Measurements from ENCODE around the gene SLC25A45.
"Not testable (repeated sequence)": the region's sequence is repeated elsewhere in the genome, so short reads cannot be mapped to it uniquely, and the experiment has no call there.

SLC25A45 gene

DNA sequence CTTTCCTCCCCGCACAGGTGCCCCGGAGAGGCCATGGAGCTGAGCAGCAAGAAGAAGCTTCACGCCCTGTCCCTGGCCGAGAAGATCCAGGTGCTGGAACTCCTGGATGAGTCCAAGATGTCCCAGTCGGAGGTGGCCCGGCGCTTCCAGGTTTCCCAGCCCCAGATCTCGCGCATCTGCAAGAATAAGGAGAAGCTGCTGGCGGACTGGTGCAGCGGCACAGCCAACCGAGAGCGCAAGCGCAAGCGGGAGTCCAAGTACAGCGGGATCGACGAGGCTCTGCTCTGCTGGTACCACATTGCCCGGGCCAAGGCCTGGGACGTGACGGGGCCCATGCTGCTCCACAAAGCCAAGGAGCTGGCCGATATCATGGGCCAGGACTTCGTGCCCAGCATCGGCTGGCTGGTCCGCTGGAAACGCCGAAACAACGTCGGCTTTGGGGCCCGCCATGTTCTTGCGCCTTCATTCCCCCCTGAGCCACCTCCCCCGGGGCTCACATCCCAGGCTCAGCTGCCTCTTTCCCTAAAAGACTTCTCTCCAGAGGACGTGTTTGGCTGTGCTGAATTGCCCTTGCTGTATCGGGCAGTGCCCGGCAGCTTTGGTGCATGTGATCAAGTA is 26.6 kb downstream of the SLC25A45 start:
- DNase-seq, result no peak

DNA sequence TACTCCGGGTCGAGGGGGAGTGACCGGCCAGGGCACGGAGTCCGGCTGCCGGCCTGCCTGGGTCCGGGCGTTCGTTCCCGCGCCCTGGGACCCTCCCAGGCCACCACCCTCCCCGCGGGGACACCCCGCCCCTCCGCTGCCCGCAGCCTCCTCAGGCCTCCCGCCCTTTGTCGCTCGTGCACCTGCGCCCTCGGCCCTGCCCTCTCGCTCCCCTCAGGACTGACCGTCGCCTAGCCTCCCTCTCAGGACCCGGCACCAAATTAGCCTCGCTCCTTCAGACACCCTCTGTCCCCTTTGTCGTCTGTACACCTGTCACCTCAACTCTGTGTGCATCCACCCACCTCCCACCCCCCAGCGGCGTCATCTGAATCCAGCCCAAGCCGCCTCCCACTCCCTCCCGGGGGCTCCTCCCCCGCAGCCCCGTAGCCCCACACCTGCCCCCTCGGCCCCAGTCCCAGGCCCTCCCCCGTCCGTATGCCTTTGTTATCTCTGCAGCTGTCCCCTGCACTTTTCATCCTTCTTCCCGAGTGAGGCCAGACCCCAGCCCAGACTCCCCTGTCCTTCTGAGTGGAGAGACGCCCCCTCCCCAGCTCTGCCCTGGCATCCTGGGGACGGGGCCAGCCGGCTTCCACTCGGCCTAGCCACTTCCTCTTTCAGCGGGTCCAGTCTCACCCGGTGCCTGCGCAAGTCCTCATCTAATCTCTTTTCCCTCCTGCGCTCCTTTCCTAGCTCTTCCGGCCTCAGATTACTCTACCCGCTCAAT is 27.3 kb downstream of the SLC25A45 start:
- peak; percentile 48 for DNase-seq

DNA sequence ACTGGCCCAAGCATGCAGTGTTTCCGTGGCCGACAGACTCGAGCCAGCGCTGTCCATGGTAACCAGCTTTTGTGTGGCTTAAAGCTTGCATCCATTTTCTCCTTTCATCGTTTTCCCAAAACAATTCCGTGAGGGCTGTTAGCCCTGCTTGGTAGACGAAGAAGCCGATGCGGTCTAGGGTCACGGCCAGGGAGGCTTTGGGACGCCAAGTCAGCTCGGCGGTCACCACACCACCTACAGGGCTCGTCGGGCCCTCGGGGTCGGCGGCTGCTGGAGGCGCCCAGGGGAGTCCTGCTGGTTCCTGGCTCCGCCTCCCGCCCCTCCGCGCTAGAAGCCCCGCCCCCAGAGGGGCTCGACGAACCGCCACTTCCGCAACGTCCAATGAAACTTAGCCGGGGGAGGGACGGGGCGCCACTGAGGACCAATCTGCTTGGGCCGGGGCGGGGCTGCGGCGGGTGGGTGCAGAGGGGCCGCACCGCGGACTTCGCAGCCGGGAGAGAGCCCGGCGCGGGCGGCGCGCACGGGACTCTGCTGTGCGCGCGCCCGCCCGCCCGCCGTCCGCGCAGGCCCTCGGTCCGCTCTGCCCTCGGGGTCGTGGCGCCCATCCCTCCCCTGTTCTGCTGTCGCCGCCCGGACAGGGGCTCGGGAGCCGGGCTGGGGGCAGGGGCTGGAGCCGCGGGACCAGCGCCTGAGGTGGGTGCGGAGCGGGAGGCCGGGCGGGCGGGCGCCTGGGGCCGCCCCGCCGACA is 28.0 kb downstream of the SLC25A45 start, which contains the start of gene TIGD3:
TIGD3 (plus strand) TSS at position 487 of the 748 bp plus-strand sequence. CDS start 1,058 bp downstream, outside the sequence.
- DNase-seq, result peak; percentile 93

DNA sequence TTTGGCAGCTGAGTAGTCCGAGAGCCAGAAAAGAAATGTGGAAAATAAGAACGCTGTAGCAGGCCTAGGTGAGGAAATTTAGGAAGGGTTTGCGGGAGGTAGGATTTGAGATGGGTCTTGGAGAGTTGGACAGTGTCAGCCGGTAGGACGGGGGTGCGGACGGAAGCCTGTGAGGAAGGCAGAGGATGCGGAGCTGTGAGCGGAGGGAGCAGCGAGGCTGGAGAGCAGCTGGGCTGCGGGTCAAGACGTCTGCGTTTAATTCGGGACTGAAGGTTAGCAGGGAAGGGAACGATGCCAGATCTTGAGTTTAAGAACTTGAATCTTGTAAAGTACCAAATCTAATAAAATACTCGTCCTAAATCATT is 28.6 kb downstream of the SLC25A45 start:
- no peak for DNase-seq

DNA sequence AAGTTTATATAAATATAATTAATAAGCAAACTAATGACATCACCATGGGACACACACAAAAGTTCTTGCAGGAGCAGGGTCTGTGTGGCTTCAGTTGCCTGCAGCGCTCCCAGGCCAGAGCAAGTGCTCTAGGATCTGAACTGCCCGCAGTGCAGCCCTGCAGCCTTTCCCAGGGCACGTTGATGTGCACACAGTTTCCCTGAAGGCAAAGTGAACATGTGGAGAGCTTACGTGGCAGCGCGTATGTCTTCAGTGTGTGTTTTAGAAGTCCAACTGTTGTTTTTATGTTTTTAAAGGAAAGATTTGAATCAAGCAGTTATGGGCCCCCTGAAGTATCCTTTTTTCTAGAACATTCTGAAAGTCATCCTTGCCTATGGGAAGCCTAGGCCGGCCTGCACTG is 29.1 kb downstream of the SLC25A45 start:
- no peak for DNase-seq

DNA sequence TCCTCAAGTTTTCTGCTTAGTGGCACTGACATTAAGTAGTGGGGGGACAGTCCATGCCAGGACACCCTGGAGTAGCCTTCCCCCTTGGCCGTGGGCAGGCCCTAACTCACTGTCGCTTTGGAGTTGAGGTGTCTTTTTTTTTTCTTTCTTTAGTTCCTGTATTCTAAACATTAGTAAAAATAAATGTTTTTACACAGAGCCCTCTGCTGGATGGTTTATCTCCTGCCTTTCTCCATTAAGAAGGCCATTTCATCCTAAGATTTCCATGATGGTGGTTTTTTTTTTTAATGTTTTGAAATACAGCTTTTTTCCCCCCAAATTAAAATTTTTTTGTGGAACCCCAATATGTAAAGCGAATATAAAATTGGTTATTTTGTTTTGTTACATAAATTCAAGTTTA is 29.7 kb downstream of the SLC25A45 start:
- DNase-seq, result no peak

DNA sequence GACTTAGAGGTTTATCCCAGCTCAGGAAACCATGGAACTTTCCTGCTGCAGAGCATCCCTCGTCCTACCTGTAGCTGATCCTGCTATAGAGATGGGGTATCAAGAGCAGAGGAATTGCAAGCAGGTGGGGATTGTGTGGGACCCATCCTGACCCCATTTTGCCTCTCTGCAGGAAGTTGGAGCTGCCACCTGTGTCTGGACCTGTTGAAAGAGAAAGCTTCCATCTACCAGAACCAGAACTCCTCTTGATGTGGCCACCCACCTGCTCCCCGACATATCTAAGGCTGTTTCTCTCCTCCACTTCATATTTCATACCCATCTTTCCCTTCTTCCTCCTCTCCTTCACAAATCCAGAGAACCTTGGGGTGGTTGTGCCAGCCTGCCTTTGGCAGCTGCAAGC is 30.9 kb downstream of the SLC25A45 start:
- DNase-seq, result no peak

DNA sequence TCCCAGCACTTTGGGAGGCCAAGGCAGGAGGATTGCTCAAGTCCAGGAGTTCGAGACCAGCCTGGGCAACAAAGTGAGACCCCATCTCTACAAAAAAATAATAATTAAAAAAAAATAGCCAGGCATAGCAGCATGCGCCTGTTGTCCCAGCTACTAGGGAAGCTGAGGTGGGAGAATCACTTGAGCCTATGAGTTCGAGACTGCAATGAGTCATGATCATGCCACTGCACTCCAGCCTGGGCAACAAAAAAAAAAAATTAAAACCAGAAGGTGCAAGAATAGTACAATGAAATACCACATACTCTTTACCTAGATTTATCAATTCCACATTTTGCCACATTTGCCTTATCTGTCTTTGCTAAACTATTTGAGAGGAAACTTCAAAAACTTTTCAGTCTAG is 40.6 kb downstream of the SLC25A45 start:
- no peak for DNase-seq

DNA sequence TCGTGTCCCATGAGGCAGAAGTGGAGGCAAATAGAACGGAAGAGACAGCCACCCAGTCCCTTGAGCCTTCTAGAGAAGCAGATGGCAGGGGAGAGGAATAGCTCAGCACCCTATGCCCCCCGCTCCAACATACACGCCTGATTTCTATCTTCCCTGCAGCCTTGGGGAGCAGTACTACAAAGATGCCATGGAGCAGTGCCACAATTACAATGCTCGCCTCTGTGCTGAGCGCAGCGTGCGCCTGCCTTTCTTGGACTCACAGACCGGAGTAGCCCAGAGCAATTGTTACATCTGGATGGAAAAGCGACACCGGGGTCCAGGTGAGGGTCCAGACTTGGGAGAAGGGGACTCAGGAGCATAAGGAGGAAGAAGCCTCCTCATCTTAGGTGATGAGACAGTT is 42.2 kb downstream of the SLC25A45 start:
- DNase-seq, result no peak

DNA sequence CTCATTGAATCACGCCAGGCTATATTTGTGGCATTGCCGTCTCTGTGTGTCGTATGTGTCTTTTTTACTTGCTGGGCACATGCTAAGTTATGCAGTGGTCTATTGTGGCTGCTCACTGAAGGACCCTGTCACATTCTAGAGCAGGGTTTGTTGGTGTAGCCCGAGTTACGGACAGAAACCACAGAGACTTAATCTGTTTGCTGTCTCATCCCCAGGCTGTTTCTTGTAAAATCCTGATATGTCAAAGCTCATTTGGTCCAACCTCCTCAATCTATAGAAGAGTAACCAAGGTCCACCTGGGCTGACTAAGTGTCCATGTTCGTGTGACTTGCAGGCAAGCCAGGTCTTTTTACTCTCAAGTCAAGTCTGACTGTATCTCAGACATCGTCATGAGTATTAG is 43.8 kb downstream of the SLC25A45 start:
- no peak for DNase-seq

DNA sequence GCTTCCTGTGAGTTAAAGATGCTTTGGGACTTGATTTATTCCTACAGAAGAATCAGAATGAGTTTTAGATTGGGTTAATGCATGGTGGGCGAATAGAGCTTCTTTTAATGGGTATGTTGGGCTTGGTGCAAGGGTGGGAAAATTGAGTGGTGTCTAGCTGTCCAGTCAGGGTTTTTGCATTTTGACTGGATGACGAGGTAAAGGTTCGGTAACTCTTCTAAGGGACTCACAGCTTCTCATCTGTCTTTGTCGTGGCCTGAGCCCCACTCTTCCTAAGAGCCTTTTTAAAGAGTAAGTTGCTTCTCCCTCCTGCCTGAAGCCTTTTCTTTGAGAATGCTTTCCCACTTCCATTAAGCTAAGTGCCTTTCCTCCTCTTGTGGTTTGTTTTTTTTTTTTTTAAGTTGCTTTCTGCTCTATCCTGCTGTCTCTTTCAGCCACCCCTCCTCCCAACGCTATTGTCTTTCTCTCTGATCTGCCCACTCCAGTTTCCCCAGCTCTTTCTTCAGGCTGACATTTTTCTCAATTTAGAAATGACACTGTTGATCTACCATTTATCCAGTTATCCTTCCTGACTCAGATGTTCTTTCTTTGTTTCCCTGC is 47.6 kb downstream of the SLC25A45 start:
- DNase-seq, result no peak

DNA sequence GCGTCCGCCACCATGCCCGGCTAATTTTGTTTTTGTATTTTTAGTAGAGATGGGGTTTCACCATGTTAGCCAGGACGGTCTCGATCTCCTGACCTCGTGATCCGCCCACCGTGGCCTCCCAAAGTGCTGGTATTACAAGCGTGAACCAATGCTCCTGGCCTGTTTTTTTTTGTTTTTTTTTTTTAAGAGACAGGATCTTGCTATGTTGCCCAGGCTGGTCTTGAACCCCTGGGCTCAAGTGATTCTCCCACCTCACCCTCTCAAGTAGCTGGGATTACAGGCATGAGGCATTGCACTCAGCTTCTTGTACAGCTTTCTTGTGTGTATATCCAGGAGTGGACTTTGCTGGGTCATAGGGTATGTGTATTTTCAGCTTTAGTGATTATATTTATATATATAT is 49.9 kb downstream of the SLC25A45 start:
- not testable (repeated sequence) for DNase-seq

DNA sequence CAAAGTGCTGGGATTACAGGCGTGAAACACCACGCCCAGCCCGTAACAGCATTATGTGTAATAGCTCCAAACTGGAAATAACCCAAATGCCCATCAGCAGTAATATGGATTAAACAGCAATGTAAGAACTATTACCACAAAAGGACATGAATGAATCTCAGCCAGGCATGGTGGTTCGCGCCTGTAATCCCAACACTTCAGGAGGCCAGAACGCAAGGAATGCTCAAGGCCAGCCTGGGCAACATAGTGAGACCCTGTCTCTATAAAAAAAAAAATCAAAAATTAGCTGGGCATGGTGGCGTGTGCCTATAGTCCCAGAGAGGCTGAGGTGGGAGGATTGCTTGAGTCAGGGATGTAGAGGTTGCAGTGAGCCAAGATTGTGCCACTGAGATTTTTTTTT is 51.9 kb downstream of the SLC25A45 start:
- no peak for DNase-seq

DNA sequence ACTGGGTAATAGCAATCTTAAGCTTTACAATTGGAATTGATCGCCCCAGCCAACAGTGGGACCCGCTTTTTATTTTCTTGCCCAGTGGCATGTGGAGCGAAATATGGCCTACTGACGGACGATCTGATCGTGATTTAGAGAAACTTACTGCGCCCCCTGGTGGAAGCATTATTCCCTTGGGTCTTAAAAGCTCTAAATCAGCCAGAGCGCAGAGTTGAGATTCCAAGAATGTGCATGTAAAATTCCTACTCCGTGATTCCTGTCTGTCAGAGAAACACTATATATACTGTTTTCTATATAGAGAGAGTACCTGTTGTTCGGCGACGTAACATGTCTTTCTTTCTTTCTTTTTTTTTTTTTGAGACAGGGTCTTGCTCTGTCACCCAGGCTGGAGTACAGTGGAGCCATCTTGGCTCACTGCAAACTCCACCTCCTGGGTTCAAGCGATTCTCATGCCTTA is 52.5 kb downstream of the SLC25A45 start:
- DNase-seq, result peak; percentile 69

DNA sequence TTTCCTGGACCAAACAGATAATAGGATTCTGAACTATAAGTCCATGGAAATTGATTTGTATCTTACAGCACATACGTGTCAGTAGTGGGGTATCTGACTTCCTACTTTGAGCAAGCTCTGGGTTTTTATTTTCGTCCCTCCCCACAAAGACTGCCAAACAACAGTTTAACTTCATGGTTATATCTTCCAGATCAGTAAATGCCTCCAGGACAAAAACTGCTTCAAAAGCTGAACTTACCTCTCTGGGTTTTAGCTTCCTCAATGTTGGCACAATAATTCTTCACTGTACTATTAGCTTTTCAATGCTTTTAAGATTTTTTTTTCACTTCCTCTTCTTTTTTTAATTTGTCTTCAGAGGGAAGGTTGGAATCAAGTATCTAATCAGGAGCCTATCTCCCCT is 53.0 kb downstream of the SLC25A45 start:
- no peak for DNase-seq

DNA sequence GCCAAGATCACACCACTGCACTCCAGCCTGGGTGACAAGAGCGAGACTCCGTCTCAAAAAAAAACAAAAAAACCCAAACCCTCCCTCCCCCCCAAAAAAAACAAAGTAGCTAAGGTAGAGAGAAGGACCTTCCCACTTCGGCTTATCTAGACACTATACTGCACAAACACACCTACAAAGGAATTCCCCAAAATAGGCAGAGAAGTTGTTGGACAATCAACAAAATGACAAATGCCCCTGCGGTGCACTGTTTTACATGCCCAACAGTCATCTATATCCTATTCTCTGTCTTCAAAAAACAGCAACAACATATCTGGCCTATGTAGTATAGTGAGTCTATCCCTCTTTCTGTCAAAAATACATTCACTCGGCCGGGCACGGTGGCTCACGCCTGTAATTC is 55.4 kb downstream of the SLC25A45 start:
- no peak for DNase-seq

DNA sequence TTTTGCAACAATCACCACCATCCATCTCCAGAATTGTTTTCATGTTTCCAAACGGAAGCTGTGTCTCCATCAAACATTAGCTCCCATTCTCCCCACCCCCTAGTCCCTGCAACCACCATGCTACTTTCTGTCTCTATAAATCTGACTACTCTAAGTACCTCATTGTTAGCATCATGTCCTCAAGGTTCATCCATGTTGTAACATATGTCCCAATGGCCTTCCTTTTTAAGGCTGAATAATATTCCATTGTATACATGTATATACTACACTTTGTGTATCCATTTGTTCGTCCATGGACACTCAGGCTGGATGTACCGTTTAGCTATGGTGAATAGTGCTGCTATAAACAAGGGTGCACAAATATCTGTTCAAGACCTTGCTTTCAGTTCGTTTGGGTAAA is 57.0 kb downstream of the SLC25A45 start:
- no peak for DNase-seq
